RKO (cell line): ENCODE measurements around the gene CAPZB.

ENCODE experiments used
- DNase-seq: peaks from one replicate; pipeline ENCODE4 v3.0.0-alpha.2; 2016; ENCODE audit warnings: low spot score

CAPZB gene

GRCh38 chr1:19468397-19468956 is 16.9 kb downstream of the CAPZB start:
- DNase-seq, result no peak

- DNase-seq, result no peak
Observed at GRCh38 chr1:19467199-19468187, 17.8 kb downstream of the CAPZB start.

- DNase-seq, result no peak
Observed at GRCh38 chr1:19466112-19466561, 19.2 kb downstream of the CAPZB start.

GRCh38 chr1:19465650-19466049 is 19.7 kb downstream of the CAPZB start:
- DNase-seq, result no peak

GRCh38 chr1:19465123-19465522 is 20.2 kb downstream of the CAPZB start:
- no peak for DNase-seq

- no peak for DNase-seq
Observed at GRCh38 chr1:19464696-19465095, 20.6 kb downstream of the CAPZB start.

GRCh38 chr1:19463504-19463803 is 21.9 kb downstream of the CAPZB start:
- DNase-seq, result no peak

GRCh38 chr1:19462781-19463503 is 22.4 kb downstream of the CAPZB start:
- no peak for DNase-seq

GRCh38 chr1:19461220-19461554 is 24.2 kb downstream of the CAPZB start:
- no peak for DNase-seq

GRCh38 chr1:19460535-19461219 is 24.7 kb downstream of the CAPZB start:
- no peak for DNase-seq

- no peak for DNase-seq
Observed at GRCh38 chr1:19458815-19459417, 26.4 kb downstream of the CAPZB start.

- DNase-seq, result no peak
Observed at GRCh38 chr1:19457607-19458006, 27.7 kb downstream of the CAPZB start.

- no peak for DNase-seq
Observed at GRCh38 chr1:19456968-19457441, 28.3 kb downstream of the CAPZB start.

- no peak for DNase-seq
Observed at GRCh38 chr1:19455353-19455752, 30.0 kb downstream of the CAPZB start.

- no peak for DNase-seq
Observed at GRCh38 chr1:19454265-19455146, 30.8 kb downstream of the CAPZB start.

GRCh38 chr1:19453741-19454201 is 31.6 kb downstream of the CAPZB start:
- DNase-seq, result no peak

GRCh38 chr1:19452221-19452663 is 33.1 kb downstream of the CAPZB start:
- DNase-seq, result no peak

GRCh38 chr1:19450811-19451515 is 34.4 kb downstream of the CAPZB start:
- DNase-seq, result peak; percentile 67

GRCh38 chr1:19449454-19450228 is 35.7 kb downstream of the CAPZB start:
- DNase-seq, result no peak
